NB4 (cell line): ENCODE data around the gene VPS35.

ENCODE experiments used
- DNase-seq: peaks from one replicate; pipeline ENCODE4 v3.0.0; 2010; ENCODE audit warnings: low read depth
- H3K4me3 ChIP-seq: one replicate; pipeline ENCODE4 v1.5.1; 2011; ENCODE audit warnings: mild to moderate bottlenecking, low read depth, low read length, moderate library complexity
- MYC ChIP-seq: IDR thresholded peaks from 2 replicates; pipeline ENCODE4 v1.6.1; 2011; ENCODE audit warnings: low read depth, low read length
- POLR2A ChIP-seq: IDR thresholded peaks from 2 replicates; pipeline ENCODE4 v1.6.1; 2011; ENCODE audit warnings: mild to moderate bottlenecking; ENCODE audit not compliant: insufficient read length; ENCODE audit errors: extremely low read depth
- TF ChIP-seq, protein P1 (sequence below): IDR thresholded peaks from one replicate; pipeline ENCODE4 v1.5.1; 2012; ENCODE audit warnings: low read depth, low read length
- TF ChIP-seq, protein P2 (sequence below): IDR thresholded peaks from 2 replicates; pipeline ENCODE4 v1.6.1; 2011; ENCODE audit warnings: low read depth, low read length

Gene VPS35

DNA sequence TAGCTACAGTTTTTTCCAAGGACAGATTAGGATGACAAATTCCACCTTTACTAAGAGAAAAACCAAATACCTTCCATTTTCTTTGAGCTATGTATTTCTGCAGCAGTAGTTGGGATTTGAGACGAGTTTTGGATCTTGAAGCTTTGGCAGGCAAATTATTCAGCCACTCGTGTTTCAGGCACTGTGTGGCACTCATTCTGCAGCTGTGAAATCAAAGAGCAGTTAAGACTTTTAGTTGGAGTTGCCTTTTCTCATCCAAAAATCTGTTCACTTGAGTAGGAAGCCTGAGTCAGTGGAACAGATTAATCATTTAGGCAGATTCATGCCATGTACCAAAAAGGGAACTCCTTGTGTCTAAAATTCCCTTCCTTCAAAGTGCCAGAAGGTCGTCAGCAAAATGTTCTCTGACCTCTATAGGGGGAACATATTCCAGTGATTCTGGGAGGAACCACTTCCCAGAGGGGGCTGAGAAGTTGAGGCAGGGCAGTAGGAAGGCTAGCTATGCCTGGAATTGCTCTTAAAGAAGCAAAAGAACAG lies 20.6 kb upstream of the VPS35 start:
- DNase-seq, result no peak
- H3K4me3 ChIP-seq, result no peak overlapping the region
- TF ChIP-seq, protein P1, sequence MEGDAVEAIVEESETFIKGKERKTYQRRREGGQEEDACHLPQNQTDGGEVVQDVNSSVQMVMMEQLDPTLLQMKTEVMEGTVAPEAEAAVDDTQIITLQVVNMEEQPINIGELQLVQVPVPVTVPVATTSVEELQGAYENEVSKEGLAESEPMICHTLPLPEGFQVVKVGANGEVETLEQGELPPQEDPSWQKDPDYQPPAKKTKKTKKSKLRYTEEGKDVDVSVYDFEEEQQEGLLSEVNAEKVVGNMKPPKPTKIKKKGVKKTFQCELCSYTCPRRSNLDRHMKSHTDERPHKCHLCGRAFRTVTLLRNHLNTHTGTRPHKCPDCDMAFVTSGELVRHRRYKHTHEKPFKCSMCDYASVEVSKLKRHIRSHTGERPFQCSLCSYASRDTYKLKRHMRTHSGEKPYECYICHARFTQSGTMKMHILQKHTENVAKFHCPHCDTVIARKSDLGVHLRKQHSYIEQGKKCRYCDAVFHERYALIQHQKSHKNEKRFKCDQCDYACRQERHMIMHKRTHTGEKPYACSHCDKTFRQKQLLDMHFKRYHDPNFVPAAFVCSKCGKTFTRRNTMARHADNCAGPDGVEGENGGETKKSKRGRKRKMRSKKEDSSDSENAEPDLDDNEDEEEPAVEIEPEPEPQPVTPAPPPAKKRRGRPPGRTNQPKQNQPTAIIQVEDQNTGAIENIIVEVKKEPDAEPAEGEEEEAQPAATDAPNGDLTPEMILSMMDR, result no peak
- no peak for TF ChIP-seq MYC
- no peak for TF ChIP-seq POLR2A
- TF ChIP-seq, protein P2, sequence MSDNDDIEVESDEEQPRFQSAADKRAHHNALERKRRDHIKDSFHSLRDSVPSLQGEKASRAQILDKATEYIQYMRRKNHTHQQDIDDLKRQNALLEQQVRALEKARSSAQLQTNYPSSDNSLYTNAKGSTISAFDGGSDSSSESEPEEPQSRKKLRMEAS, result no peak

DNA sequence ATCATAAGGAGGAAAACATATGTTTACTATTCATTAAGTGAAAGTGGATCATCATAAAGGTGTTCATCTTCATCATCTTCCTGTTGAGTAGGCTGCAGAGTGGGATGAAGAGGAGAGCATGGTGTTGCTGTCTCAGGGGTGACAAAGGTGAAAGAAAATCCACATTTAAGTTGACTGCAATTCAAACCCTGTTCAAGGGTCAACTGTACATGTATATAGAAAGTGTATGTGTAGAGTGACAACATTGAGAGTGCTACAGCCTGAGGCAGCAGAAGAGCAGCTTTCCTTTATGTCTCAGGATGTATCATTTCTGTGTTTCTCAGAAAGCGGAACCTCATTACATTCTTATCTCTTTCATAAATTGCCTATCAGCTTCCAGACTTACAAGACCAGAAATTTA lies 17.7 kb upstream of the VPS35 start:
- H3K4me3 ChIP-seq, result no peak overlapping the region
- DNase-seq, result no peak
- TF ChIP-seq, protein P2, result no peak
- TF ChIP-seq, protein P1, result no peak
- TF ChIP-seq POLR2A (no peak), MYC (no peak)

DNA sequence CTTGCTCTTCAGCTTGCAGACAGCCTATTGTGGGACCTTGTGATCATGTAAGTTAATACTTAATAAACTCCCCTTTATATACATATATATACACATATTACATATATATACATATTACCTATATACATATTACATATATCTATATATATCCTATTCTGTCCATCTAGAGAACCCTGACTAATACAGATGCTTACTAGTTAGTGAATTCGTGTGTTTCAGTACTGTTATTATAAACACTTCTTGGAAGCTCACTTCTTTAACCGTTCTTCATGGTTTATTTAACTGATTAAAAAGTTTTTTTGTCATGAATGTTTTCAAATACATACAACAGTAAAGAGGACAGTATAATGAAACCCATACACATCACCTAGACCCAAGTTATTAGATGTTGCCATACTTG lies 13.1 kb upstream of the VPS35 start:
- no peak overlapping the region for H3K4me3 ChIP-seq
- TF ChIP-seq MYC (no peak), POLR2A (no peak)
- TF ChIP-seq, protein P1, result no peak
- TF ChIP-seq, protein P2, result no peak
- no peak for DNase-seq

DNA sequence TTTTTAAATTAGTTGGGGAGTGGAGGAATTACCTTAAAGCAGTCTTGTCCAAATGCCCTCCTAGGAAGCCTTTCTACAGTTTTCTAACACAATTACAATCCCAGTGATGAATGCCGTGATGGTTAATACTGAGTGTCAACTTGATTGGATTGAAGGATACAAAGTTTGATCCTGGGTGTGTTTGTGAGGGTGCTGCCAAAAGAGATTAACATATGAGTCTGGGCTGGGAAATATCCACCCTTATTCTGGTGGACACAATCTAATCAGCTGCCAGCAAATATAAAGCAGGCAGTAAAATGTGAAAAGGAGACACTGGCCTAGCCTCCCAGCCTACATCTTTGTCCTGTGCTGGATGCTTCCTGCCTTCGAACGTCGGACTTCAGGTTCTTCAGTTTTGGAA lies 12.6 kb upstream of the VPS35 start:
- DNase-seq, result no peak
- TF ChIP-seq MYC (no peak), POLR2A (no peak)
- TF ChIP-seq, protein P1, result no peak
- TF ChIP-seq, protein P2, result no peak
- no peak overlapping the region for H3K4me3 ChIP-seq

DNA sequence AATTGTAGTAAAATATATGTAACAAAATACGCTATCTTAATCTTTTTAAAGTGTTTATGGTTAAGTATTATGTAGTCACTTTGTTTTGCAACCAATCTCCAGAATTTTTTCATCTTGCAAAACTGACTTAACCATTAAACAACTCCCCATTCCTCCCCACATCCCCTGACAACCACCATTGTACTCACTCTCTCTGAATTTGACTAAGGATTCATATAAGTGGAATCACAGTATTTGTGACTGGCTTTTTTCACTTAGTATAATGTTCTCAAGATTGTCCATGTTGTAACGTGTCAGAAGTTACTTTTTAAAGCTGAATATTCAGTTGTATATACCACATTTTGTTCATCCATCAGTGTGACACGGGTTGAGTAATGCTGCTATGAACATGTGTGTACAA lies 11.1 kb upstream of the VPS35 start:
- TF ChIP-seq, protein P2, result no peak
- TF ChIP-seq, protein P1, result no peak
- no peak for TF ChIP-seq POLR2A
- no peak for TF ChIP-seq MYC
- H3K4me3 ChIP-seq, result no peak overlapping the region
- no peak for DNase-seq

DNA sequence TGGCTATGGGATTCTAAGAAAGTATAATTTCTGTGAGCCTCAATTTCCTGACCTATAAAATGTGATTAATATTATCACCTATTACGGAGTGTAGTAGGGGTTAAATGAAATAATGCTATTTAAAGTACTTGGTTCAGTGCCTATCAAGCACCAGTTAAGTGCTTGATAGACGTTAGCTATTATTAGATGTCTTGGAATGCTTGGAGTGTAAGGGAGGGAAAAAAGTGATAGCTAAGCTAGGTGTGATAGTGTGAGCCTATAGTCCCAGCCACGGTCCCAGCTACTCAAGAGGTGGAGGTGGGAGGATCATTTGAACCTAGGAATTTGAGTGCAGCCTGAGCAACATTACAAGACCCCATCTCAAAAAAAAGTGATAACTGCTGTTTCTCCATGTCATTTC lies 8.0 kb upstream of the VPS35 start:
- TF ChIP-seq, protein P1, result no peak
- TF ChIP-seq, protein P2, result no peak
- TF ChIP-seq MYC (no peak), POLR2A (no peak)
- H3K4me3 ChIP-seq, result no peak overlapping the region
- DNase-seq, result no peak
